Measurements from ENCODE around the gene TST. TPM values are rescaled to one million over a fixed set of nuclear protein-coding genes. Genes with fewer than 3 reads are reported as not detected.
A peak's percentile ranks its signal among the peaks of the same experiment; 100 is the strongest.

TST gene
- total RNA-seq, 1 donor from 2014 or later = 64.9 TPM

DNA sequence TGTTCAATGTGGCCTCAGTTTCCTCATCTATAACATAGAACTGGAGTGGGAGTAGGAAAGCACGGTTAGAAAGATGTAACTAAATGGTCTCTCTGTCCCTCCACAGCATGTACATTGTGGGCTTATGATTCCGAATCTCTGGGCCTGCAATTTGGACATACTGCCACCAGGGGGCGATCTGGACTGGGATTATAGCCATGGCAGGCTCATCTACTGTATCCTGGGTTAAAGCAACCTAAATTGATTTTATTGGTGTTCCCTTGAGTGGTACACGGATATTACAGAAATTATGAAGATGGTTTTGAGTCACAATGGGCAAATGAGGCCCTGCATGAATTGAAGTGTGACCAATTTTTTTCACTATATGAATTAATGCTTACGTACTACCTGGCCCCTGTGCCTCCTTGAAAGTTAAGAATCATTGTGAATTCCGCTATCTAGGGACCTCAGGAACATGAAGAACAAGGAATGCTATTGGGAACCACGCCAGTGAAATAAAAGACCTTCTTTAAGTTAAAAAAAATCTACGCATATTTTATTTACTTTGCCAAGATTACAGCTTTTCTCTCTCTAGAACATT lies 32.9 kb downstream of the TST start:
- no peak for DNase-seq (ENCODE audit: low read depth, low spot score)

DNA sequence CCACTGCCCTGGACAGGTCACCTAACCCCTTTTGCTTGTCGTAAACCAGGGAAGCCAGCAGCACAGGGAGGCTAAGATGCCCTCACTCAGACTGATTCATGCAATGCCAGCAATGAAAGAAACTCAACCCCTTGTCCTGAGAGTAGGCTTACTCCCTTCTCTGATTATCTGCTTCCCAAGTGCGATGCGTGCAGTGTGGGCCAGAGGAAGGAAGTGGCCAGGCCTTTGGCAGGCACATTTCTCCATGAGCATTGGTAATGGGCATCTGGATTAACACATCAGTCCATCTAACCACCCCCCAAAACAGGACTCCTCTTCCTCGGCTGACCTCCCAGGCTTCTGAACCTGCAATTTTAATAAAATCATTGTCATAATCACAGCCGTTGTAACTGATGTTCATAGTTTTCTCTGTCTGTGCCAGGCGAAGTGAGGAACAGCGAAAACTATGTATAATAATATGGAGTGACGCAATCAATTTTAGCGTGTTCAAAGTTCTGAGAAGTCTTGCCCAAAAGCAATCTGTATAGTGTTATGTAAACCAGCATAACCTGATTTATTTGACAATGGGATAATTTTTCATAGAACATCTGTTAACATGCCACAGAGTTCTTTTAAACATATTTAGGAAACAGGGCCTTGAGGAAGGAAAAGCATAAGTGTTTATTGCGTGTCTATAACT lies 33.9 kb downstream of the TST start:
- DNase-seq (ENCODE audit: low read depth, low spot score) = no peak

DNA sequence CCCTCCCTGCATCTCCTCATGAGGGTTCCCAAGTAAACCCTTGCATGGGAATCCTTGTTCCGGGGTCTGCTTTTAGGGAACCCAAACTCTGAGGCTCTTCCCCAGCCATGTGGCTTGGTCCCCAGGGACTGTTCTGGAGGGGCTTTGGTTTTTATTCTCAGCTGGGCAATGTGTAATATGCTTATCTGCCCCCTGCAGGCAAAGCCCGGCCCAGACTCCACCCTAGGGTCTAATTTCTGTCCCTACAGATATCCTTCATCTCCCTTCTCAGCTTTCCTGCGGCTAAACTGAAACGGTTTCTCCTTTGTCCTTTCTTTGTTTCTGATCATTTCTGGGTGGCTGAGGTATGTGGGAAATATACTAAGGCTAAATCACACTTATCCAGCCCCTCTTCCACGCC lies 37.1 kb downstream of the TST start:
- no peak for DNase-seq (ENCODE audit: low read depth, low spot score)

DNA sequence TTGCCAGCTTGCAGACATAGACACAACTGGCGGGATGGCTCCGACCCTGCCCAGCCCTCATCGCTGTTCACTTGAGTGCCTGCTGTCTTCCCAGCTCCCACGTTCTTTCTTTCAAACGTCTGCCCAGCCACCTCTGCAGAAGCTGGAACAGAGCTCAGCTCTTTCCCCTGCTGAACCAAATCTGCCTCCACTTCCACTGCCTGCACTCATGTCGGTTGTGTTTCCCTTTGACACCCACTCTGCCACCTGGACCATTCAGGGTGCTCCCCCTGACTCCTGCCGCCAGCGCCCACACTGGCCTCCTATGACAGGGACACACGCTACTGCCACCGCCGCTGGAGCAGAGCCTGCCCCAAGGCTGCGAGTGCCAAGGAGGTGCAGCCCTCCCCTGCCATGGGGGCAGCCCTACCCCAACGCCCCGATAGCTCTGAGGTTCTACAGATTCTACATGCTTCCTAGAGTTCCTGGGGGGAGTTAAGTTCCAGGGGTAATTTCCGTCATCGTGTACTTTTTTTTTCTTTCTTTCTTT lies 37.9 kb downstream of the TST start:
- no peak for DNase-seq (ENCODE audit: low read depth, low spot score)

DNA sequence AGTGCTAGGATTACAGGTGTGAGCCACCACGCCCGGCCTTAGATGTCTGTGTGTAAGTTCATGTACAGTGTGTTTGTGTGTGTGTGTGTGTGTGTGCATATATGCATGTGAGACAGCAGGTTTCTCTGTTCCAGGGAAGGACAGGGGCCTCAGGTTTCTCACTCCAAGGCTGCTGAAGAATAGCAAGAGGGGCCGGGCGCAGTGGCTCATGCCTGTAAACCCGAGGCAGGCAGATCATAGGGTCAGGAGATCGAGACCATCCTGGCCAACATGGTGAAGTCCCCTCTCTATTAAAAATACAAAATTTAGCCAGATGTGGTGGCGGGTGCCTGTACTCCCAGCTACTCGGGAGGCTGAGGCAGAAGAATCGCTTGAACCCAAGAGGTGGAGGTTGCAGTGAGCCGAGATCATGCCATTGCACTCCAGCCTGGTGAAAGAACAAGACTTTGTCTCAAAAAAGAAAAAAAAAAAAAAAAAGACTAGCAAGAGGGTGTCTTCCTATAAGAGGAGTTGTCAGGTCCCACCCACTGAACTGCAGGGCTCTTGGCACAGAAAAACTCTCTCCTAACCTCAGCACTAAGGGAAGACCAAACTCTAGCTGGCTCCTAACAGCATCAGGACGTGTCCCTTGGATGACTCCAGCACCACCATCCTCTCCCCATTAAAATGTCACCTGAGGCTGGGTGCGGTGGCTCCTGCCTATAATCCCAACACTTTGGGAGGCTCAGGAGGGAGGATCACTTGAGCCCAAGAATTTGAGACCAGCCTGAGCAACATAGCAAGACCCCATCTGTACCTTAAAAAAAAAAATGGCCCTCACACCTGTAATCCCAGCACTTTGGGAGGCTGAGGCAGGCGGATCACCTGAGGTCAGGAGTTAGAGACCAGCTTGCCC lies 40.0 kb downstream of the TST start:
- DNase-seq (ENCODE audit: low read depth, low spot score) = no peak

DNA sequence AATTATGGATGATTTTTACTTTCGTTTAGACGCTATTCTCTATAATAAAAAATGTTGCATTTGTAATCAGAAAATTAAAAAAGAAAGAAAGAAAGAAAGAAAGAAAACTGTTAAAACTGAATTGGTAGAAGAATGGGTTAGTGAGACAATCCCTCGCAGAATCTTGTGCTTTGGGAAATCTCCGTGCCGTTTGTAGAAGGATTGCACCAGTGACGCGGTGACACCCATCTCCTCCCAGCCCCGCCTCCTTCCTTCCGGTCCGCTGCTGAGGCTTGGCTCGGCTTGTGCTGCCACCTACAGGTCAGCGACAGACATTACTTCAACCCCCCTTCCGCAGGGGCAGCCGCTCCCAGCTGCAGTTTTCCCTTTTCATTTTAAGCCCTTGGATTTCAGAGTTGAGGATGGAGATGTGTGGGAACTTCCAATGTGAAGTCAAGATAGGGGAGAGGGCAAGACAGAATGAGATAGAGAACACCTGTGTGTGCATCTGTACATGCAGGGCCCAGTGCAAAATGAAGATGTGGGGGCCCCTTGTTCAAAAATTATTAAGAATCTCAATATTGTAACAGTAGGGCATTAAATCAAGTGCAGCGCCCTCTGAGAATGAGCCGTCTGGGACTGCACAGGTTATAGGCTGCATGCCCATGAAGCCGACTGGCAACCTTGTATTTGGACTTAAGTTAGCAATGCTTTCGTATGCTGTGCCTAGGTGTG lies 41.1 kb downstream of the TST start:
- DNase-seq (ENCODE audit: low read depth, low spot score) = peak; percentile 43

DNA sequence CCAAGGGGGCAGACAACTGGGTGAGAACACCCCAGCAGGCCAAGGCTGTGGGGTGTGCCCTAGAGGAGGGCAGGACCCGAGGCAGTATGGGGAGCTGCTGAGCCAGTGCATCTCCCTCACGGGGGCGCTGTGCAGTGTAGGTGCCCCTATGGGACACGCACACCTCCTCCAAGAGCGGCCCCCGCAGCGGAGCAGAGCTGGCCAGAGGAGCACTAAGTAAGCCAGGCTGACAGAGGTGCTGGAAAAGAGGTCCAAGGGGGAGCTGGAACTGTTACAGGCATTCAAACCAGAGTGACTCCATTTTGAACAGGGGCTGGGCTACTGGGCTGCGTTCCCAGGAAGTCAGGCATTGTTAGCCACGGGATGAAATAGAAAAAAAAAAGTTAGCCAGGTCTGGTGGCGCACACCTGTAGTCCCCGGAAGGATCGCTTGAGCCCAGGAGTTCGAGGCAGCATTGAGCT lies 41.8 kb downstream of the TST start:
- DNase-seq (ENCODE audit: low read depth, low spot score) = no peak

DNA sequence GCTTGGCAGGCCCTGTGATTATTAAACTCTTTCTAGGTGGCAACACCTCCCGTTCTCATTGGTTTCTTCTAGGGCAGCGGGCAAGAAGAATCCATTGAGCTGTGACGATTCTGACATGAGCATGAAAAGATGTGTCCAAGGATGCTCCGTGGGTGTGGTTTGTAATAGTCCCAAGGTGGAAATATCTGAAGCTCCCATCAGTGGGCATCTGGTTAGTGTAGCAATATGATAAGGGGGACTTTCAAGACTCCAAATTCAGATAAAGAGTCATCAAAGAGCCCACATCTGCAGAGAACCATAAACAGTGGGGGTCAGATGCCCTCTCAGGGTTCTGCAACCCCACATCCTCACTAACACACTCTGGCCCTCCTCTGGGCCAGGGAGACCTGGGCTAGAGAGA lies 42.6 kb downstream of the TST start:
- no peak for DNase-seq (ENCODE audit: low read depth, low spot score)

DNA sequence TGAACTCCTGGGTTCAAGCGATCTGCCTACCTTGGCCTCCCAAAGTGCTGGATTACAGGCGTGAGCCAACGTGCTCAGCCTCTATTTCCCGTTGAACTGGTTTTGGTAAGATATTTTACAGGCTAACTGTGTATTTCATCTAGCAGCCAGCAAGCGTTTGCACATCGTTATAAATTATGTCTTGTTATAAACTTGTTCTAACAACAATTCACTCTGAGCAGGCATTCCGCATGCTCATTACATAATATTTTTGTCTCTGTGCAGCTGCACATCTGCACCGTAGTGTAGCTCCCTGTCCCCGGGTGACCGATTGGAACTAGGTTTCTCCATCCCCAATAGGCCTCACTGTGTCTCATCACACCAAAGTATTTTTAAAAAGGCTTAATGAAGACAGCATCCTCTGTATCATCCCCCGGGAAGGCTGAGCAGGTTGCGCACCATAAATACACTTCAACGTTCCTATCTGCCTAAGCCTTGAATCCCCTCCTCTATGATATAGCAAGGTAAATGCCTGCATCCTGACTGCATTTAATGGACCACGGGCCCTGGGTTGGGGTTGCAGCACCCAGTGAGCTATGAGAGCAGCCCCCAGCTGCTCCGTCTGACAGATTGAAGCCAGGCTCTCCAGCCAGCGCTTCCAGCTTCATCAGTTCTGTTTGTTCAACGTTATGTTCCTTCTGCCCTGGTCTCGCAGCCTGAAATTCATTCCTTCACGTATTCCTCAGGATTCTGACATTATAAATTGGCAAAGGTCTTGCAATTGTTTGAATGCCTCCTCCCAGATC lies 47.7 kb downstream of the TST start:
- no peak for DNase-seq (ENCODE audit: low read depth, low spot score)

DNA sequence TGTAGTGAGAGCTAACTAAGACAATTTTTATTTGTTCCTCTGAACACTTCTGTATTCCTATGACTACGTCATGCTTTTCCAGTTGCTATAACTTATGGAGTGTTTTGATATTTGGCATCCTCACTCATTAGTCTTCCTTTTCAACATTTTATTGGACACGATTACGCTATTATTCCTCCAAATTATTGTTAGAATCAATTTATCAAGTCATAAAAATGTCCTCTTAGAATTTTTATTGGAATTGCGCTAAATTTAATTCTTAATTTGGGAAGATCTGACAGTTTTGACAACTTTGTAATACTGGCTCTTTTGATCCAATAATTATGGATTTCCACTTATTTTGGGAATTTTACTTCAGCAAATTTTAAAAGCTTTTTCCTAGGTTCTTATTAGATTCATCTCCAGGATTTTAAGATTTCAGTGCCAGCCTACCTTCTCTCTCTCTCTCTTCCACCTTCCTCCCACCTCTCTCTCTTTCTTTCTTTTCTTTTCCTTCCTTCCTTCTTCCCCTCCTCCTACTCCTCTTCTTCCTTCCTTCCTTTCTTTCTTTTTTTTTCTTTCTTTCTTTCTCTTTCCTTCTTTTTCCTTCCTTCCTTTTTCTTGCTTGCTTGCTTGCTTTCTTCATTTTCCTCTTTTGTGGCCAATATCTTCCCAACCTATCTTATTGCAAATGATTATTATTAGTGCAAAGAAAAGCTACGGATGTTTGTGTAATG lies 50.8 kb downstream of the TST start:
- no peak for DNase-seq (ENCODE audit: low read depth, low spot score)

DNA sequence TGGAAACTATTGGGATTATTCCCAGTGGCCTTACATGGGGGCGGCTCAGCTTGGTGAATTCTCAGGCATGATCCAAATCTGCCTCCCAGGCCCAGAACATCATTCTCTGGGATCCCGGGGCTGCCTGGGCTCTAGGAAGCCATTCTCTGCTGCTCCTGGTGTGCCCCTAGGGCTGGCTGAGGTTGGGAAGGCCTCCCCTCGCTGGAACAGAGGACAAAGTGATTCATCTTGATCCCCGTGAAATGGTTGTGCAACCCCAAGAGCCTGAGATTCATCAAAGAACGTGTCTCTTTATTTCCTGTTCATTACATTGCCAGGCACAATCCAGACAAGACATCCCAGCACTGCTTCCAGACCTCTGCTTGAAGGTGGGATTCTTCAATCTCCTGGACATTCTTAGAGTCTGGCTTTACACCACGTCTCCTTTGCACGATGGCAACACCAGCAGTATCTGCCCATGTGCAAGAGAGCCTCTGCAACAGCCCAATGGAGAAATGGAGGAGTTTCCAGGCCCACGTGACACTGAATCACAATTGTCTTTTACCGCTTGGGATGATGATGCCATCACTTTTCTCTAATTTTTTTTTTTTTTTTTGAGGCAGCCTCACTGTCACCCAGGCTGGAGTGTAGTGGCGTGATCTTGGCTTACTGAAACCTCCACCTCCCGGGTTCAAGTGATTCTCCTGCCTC lies 52.3 kb downstream of the TST start:
- DNase-seq (ENCODE audit: low read depth, low spot score) = no peak

DNA sequence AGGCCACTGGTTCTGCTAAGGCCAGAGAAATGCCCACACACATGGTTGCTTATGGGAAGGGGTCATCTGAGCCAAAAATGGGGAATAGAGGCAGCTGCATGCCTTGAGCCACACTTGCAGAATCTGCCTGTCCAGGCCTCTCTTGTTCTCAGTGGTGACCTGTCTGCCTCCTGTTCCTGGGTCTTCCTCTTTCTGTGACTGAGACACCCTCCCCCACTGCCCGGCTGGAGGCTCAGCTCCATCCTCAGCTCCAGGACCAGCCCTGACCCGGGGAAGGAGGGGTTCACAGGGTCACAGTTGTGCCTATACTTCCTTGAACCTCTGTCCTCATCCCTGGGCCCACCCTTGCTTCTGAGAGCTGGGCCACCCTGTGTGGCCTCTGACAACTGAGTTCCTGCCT lies 53.6 kb downstream of the TST start:
- no peak for DNase-seq (ENCODE audit: low read depth, low spot score)

DNA sequence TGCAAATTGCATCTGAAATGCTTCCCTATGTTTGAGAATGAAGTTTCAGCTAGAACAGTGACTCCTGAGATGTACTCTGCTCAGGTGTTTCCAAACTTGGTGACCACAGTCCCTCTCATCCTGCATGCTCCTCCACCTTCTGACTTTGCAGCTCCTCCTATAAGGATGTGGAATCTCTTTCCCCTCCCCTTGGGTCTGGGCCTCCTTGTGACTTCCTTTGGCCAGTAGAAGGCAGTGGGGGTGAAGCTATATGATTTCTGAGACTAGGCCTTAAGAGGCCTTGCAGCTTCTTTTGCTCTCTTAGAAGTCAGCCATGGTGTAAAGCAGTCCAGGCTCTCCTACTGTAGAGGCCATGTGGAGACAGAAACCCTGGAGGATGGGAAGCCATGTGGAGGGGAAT lies 55.1 kb downstream of the TST start:
- no peak for DNase-seq (ENCODE audit: low read depth, low spot score)

DNA sequence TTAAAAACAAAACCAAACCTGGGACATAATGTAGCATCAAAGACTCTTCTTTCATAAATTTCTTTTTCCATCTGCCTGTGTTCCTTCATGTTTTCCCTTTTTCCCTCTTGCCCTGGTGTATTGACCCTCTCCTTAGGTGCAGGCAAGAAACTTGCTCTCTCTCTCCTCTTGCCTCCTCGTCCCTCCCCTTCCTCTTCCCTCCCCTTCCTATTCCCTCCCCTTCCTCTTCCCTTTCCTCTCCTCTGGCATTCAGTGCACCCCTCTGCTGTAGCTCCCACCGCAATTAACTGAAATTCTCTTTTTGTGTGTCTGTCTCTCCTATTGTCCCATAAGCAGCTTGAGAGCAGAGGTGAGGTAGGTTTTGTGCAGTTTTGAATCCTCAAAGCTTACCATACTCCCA lies 55.9 kb downstream of the TST start:
- DNase-seq (ENCODE audit: low read depth, low spot score) = no peak

DNA sequence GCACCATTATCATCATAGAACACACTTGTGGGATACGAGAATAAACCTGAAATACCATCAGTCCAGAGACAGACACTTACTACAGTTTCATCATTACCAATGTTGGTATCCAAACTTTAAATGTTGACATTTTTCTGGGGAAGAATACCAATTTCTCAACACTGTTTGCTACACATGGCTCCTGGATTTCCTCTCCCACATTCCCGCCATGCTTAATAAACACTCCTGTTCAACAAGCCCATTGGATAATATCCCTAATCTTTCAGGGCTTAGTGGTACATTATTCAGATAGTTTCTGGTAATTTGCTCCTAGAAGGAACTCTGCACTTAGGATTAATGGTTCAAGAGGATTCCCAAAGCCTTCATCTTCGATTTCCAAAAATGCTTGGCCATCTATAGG lies 57.6 kb downstream of the TST start:
- no peak for DNase-seq (ENCODE audit: low read depth, low spot score)

All from pulmonary artery endothelial cell (primary cell).